HG03159 (cell line): ENCODE measurements around the gene SLC29A3.

Source experiments
- ATAC-seq: cut with Tn5 transposase; IDR thresholded peaks from one replicate; pipeline ENCODE4 v1.9.1; 2021; ENCODE audit warnings: mild to moderate bottlenecking, moderate library complexity; ENCODE audit not compliant: unreplicated experiment

The SLC29A3 gene

DNA sequence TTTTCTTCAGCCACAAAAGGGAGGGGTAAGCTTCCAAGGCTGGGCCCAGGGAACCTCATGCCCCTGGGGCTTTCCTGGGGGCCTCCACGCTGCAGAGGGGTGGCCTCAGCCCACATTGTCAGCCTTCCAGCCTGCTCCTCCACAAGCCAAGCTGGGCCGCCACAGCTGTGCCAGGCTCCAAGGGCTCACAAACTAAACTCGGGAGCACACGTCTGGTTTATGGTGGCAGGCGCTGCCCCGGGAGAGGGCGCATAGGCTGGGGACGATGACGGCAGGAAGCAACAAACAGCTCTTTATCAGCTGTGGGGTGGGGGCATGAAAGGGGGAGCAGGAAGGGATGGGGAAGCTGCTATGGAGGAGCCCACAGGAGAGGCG, 71.4 kb downstream of the SLC29A3 start:
- no peak for ATAC-seq

DNA sequence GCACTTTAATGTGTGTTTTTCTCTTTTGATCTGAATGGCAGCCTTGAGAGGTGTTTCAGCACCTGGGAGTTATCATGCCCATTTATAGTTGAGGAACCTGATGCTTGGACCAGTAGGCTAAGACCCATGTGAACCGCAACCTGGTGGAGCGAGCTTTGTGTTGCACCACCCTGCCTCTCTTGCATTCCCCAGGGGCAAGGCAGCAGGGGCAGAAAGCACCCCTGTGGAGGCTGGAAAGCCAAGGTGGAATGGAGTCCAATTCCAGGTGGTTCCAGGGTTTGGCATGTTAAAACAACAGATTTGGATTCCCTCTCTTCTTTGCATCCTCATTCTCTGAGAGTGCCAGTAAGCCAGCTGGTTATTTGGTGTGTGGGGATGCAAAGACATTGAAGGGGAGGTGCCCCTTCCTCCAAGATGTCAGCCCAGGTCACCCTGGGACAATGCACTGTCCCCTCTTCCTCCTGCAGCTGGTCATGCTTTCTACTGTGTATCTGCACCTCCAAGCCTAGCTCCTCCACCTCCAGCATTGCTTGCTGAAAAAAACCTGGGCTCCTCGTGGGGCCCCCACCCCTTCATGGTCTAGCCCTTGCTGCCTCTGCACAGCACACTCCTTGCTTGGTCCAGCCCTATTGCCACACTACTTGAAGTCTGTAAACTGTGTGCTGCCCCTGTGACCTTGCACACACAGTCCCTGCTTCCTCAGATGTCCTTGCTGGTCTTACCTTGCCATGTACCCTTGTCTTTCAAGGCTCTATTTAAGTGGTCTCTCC, 72.0 kb downstream of the SLC29A3 start:
- ATAC-seq: no peak

DNA sequence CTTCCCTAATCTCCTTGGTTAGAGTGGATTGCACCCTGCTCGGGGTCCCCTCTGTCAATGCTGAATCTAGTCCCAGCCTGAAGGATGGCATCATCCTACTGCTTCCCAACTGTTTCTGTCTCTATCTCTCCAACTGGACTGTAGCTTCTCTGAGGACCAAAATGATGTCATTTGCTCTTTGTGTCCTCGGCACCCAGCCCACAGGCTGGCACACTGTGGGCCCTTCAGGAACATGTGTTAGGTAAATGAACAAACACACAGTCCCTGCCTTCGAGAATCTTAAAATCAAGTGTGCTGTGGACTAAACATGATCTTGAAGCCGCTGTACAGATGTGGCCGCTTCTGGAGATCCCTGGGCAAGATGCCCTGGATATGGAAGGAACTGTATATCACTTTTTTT, 72.6 kb downstream of the SLC29A3 start:
- no peak for ATAC-seq

DNA sequence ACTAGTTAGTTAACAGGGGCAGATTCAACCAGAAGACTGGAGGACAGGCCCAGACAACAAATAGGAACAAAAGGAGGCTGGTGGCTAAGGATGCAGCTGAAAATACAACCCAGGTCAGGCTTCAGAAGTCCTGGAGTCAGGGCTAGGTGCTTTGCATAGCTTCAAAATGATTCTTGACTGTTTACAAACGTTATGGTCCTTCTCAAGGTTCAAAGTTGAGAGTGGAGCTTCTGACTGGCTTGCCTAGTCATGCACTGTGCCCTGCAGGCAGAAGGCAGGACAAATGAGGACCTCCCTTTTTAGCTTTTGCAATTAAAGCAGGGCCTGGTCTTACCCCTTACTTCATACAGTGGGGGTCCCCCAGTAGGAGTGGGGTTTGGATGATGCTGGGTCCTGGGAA, 73.2 kb downstream of the SLC29A3 start:
- no peak for ATAC-seq

DNA sequence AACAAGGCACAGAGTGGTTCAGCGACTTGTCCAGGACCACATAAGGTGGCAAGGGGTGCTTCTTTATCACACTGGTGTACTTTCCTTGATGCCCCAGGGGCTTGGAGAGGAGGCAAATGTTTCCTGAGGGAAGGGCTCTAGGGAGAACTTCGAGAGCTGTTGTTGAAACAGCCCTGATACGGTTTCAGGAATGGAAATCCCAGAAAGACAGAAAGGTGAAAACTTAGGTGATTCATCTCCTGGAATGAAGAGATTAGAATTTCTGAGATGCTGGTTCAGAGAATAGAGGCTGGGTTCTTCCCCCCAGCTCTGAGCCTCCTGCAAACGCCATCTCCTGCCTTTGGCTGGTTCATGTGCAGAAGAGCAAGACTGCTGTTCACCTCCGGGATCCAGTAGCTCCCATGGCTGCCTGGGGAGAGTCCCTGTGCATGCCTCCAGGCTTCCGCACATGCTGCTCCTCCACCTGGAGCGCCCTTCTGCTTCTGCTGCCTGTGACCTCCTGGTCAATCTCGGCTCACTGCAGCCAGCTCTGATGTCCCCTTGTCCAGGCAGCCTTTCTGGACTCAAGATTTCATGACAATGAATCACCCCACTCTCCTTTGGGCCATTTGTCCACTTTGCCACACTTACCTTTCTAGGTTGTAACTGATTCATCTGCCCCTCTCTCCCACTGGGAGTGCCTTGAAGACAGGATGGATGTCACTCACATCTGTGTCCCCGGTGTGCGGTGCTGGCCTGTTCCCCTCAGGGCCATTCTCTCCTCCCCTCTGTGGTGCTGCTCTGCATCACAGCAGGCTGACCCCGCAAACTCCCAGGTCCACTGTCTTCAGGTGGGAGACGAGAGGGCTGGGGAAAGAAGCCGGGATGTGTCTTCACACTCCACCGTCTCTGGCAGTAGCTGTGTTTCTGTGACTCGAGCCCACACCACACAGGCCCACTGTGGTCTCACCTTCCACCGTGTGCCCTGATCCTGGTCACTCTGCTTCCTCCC, 74.0 kb downstream of the SLC29A3 start:
- no peak for ATAC-seq

DNA sequence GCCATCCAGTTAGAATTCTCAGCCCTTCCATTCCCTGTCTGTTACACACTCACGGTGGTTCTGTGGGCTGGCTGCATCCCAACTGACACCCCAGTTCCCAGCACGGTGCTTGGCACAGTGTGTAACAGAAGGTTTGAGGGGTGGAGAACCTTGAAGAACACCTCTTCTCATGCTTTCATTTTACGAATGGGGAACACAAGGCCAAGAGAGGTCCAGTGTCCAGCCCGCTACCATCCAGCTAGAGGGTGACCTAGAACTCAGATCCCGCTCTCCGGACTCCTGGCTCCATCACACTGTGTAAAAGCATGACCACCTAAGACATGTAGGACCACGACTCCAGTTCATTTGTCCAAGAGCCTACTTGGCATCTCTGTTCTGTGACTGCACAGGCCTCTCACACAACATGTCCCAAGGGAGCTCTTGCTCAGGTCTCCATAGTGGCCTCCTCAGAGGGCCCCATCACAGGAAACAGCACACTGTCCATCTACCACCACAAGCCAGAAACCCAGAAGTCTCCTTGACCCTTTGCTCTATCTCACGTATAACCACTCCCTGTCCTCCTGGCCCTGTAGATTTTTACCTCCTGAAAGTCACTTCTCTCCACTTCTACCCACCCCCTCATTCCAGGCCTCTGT, 74.9 kb downstream of the SLC29A3 start:
- ATAC-seq: no peak

DNA sequence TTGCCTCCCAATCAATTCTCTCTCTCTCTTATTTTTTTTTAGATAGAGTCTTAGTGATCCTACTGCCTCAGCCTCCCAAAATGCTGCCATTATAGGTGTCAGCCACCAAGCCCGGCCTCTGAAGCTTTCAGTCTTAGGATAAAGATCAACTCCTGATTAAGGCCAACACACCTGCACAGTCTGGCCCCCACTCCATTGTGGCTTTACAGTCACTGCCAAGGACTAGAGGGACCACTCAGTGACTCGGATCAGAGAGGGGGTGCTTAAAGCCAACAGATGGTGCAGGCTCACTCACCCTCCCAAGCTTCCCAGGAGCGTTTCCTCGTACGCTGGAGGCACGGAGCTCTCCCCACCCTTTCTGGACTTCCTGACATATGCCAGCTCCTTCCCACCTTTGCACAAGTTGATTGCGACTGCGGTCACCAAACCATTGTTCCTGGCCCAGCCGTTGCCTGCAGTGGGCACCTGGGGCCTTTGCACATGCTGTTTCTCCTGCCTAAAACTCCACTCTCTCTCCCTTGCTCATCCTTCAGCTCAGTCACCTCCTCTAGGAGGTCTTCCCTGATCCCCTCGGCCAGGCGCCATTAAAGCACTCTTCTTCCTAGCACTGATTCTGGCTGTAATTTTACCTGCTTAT, 76.0 kb downstream of the SLC29A3 start:
- no peak for ATAC-seq

- ATAC-seq: no peak
Observed at GRCh38 chr10:71395621-71396020, 76.6 kb downstream of the SLC29A3 start.

GRCh38 chr10:71396084-71396710, 77.1 kb downstream of the SLC29A3 start:
- ATAC-seq: no peak

GRCh38 chr10:71396711-71397295, 77.7 kb downstream of the SLC29A3 start, which contains the start of gene CDH23:
Gene CDH23, plus strand, starts transcription at chr10:71396920. Its CDS starts 42,912 bp downstream, at chr10:71439832.
- no peak for ATAC-seq

- no peak for ATAC-seq
Observed at GRCh38 chr10:71397296-71398212, 78.5 kb downstream of the SLC29A3 start.

DNA sequence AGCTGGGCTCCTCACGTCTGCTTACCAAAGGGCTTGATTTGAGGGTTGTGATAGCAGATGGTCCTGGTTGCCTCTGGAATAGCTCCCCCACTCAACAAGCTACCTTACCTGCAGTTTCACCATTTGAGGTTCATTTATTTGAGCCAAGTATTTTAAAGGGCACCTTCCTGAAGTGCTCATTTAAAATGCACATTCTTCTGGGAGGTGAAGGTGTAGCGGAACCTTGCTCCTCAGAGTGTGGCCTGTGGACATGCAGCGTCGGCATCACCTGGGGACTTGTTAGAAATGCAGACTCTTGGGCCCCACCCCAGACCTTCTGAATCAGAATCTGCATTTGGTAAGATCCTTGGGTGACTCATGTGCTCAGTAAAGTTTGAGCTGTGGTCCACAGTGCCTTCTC, 79.9 kb downstream of the SLC29A3 start:
- no peak for ATAC-seq

GRCh38 chr10:71399946-71400345, 80.9 kb downstream of the SLC29A3 start:
- ATAC-seq: no peak

GRCh38 chr10:71401056-71401455, 82.0 kb downstream of the SLC29A3 start:
- no peak for ATAC-seq

DNA sequence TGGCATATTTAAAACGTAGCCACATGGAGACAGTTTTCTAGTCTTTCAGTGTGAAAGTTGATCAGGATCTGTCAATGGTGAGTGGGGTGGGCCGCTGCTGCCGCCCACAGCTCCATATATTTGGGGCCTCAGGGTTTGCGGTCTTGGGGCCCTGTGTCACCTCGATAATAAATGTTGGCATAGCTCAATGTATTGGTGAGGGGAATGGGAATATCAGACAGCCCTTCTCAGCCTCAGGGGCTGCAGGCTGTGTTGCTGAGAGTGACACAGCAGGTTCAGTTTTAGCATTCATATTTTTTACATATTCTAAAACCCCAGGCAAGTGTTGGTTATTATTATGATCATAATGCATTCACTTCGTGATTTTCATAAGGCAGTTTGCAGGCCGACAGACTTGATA, 82.9 kb downstream of the SLC29A3 start:
- ATAC-seq: no peak

DNA sequence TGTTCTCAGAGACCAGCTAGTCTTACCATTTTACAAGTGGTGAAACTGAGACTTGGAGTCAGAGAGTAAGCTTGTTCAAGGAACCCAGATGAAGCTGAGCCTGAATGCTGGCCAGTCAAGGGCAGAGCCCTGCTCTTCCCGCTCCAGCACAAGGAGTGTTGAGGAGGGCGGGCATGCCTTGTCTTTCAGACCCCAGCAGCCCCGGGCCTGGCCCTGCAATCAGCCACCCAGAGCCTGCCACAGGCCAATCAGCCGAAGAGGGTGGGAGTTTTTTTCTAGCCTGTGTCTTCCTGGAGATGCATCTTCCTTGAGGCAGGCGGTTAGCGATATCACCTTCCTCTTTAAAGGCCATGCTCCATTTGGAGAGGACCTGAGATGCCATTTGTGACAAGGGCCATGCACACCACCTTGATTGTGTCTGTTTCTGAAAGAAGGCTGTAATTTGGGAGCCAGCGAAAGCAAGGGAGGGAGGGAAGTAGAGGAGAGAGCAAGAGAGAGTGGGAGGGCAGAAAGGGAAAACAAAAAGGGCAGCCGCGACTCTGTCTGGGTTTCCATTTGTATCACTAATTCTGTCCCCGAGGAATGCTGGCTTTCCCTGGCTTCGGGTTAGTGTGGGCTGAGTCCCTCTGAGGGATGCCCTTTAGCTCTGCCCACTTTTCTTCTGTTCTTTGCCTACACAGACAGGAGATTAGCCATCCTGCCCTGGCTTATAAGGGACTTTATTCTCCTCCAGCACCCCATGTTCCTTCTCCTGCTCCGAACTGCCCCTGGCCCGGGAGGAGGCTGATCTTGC, 85.6 kb downstream of the SLC29A3 start:
- no peak for ATAC-seq

DNA sequence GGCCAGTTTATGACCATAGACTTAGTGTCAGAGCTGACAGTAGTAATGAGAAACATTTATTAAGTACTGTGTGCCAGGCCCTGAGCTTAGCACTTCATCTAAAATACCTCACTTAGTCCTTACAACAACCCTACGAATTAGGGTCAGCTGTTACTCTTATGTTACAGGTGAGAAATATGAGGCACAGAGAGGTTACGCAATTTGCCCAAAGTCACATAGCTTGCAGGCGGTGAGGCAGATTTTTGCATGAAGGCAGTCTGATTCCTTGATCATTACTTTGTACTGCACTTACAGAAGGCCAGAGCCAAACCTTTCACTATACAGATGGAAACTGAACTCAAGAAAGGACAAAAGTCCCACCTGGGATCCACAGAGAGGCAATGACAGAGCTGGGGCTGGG, 87.8 kb downstream of the SLC29A3 start:
- ATAC-seq: no peak
